SU-DHL-6 (cell line): ENCODE measurements around the gene RADIL.

ENCODE experiments used
- EZH2phosphoT487 ChIP-seq: fragments of 200-600 bp; sonication (generic), shearing (Covaris generic); conservative IDR thresholded peaks from 2 replicates; pipeline ENCODE4 v1.6.1; 2018; ENCODE audit warnings: mild to moderate bottlenecking, antibody characterized with exemption, low read length, moderate library complexity, mixed read lengths
- TF ChIP-seq, protein P1 (sequence below): fragments of 200-600 bp; sonication (generic); IDR thresholded peaks from one replicate; pipeline ENCODE4 v1.5.1; 2017; ENCODE audit warnings: antibody characterized with exemption, mild to moderate bottlenecking, low read length, moderate library complexity; ENCODE audit not compliant: insufficient read depth, poor library complexity, severe bottlenecking

DNA sequence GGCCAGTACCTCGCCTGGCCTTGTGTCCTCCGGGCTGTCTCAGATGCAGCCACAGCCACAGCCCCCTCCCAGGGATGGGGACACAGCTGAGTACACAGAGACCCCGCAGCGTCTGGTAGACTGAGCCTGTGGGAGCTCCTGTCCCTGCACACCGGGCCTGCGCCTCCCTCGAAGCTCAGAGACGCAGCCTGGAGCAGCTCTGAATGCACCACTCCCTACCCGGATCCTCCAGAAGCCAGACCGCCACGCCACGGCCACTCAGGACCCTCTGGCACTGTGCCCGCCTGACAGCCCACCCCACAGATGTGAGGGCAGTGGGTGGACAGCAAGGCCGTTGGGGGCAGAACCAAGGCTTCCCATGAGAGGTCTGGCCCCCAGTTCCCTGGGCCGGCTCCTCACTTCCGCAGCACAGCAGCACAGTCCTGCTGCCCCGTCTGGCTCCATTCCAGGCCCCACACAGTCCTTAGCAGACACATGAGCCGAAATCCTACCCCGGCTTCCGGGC lies 62.5 kb downstream of the RADIL start:
- TF ChIP-seq, protein P1, sequence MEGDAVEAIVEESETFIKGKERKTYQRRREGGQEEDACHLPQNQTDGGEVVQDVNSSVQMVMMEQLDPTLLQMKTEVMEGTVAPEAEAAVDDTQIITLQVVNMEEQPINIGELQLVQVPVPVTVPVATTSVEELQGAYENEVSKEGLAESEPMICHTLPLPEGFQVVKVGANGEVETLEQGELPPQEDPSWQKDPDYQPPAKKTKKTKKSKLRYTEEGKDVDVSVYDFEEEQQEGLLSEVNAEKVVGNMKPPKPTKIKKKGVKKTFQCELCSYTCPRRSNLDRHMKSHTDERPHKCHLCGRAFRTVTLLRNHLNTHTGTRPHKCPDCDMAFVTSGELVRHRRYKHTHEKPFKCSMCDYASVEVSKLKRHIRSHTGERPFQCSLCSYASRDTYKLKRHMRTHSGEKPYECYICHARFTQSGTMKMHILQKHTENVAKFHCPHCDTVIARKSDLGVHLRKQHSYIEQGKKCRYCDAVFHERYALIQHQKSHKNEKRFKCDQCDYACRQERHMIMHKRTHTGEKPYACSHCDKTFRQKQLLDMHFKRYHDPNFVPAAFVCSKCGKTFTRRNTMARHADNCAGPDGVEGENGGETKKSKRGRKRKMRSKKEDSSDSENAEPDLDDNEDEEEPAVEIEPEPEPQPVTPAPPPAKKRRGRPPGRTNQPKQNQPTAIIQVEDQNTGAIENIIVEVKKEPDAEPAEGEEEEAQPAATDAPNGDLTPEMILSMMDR, result no peak
- no peak for TF ChIP-seq EZH2phosphoT487
